ENCODE data around the gene ATF6B.
"Not testable (repeated sequence)": the region's sequence is repeated elsewhere in the genome, so short reads cannot be mapped to it uniquely, and the experiment has no call there.

The ATF6B gene

DNA sequence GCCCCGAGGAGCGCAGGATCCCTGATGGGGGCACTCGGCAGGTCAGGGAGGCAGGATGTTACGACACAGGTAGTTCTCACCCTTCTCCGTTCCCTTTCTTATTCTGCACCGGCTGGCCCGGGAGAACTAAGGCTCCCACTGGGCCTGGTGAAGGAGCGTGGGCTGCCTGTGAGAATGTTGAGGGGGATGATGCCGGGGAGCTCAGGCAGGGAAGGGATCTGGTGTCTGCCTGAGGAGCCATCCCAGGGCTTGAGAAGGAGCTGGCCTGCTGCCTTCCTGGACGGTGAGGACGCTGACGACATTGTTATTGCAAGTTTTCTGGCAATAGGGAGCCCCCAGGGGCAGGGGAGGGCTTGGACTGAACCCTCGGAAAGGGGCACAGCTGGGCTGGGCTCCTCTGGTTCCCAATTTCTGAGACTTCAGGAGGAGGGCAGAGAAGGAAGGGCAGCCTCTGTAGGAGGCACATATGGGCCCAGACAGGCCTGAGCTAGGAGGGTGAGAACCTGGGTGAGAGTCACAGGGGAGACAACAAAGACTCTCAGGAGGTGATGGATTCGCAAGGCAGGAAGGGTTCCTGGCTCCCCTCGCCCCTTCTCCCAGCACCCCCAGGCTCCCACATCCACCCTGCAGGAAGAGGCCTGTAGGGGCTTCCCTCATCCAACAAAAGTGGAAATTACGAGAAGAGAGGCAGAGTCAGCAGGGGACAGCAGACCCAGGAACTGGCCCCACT is 57.1 kb downstream of the ATF6B start:
- Histone ChIP-seq H3K4me1 (ENCODE audit: control insufficient read depth, insufficient read depth, low read length, poor library complexity, severe bottlenecking) (no peaks in the 10 kb centered on the region), H3K36me3 (ENCODE audit: control insufficient read depth, insufficient read depth, low read length) (no peaks in the 10 kb centered on the region), H3K4me3 (ENCODE audit: insufficient read depth, low read depth, low read length, poor library complexity, severe bottlenecking) (no peak overlapping the region), H3K9me3 (ENCODE audit: control insufficient read depth, low read length) (no peaks in the 10 kb centered on the region), H3K27me3 (replicated peaks; ENCODE audit: control insufficient read depth, insufficient read depth, low read length, poor library complexity, severe bottlenecking) (no peaks in the 10 kb centered on the region), H3K27ac (ENCODE audit: insufficient read depth, low read length, poor library complexity, severe bottlenecking) (no peak overlapping the region)
- no peak for DNase-seq

DNA sequence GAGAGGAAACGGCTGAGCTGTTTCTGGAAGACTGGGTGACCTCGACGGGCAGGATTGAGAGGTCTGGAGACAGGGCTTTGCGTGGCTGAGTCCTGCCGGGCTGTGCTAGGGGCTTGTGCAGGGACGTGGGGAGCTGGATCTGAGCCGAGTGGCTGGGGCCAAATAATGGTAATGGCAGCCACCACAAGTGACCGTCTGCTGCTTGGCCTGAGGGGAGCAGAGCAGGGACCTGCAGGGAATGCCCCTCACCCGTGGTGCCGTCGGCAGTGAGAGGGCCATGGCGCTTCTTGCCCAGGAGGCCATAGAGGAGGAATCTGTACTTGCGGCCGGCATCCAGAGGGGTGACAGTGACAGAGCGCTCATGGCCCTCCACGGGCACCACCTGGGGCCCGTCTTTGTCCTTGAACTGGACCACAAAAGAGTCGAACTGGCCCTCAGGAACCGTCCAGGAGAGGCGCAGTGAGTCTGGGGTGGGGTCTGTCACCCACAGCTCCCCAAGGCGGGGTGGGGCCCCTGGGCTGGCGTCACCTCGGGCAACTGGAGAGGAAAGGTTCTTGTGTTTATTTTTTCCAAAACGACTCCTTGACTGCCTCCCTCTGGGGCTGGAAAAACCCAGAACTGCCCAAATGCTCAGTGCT is 58.0 kb downstream of the ATF6B start:
- Histone ChIP-seq H3K4me1 (ENCODE audit: control insufficient read depth, insufficient read depth, low read length, poor library complexity, severe bottlenecking) (no peaks in the 10 kb centered on the region), H3K9me3 (ENCODE audit: control insufficient read depth, low read length) (no peaks in the 10 kb centered on the region), H3K27ac (ENCODE audit: insufficient read depth, low read length, poor library complexity, severe bottlenecking) (no peak overlapping the region), H3K27me3 (replicated peaks; ENCODE audit: control insufficient read depth, insufficient read depth, low read length, poor library complexity, severe bottlenecking) (no peaks in the 10 kb centered on the region), H3K36me3 (ENCODE audit: control insufficient read depth, insufficient read depth, low read length) (no peaks in the 10 kb centered on the region), H3K4me3 (ENCODE audit: insufficient read depth, low read depth, low read length, poor library complexity, severe bottlenecking) (no peak overlapping the region)
- no peak for DNase-seq

- no peaks in the 10 kb centered on the region for H3K9me3 ChIP-seq (ENCODE audit: control insufficient read depth, low read length)
- H3K27ac ChIP-seq (ENCODE audit: insufficient read depth, low read length, poor library complexity, severe bottlenecking), result no peak overlapping the region
- no peak overlapping the region for H3K4me3 ChIP-seq (ENCODE audit: insufficient read depth, low read depth, low read length, poor library complexity, severe bottlenecking)
- no peaks in the 10 kb centered on the region for H3K4me1 ChIP-seq (ENCODE audit: control insufficient read depth, insufficient read depth, low read length, poor library complexity, severe bottlenecking)
- H3K27me3 ChIP-seq (replicated peaks; ENCODE audit: control insufficient read depth, insufficient read depth, low read length, poor library complexity, severe bottlenecking), result no peaks in the 10 kb centered on the region
- no peaks in the 10 kb centered on the region for H3K36me3 ChIP-seq (ENCODE audit: control insufficient read depth, insufficient read depth, low read length)
- DNase-seq, result no peak
These were observed 58.6 kb downstream of the ATF6B start for GRCh38 chr6:32069460-32069859.

GRCh38 chr6:32068867-32069266 is 59.2 kb downstream of the ATF6B start:
- no peaks in the 10 kb centered on the region for H3K27me3 ChIP-seq (replicated peaks; ENCODE audit: control insufficient read depth, insufficient read depth, low read length, poor library complexity, severe bottlenecking)
- H3K9me3 ChIP-seq (ENCODE audit: control insufficient read depth, low read length), result no peaks in the 10 kb centered on the region
- H3K4me3 ChIP-seq (ENCODE audit: insufficient read depth, low read depth, low read length, poor library complexity, severe bottlenecking), result no peak overlapping the region
- no peaks in the 10 kb centered on the region for H3K4me1 ChIP-seq (ENCODE audit: control insufficient read depth, insufficient read depth, low read length, poor library complexity, severe bottlenecking)
- H3K27ac ChIP-seq (ENCODE audit: insufficient read depth, low read length, poor library complexity, severe bottlenecking), result no peak overlapping the region
- no peaks in the 10 kb centered on the region for H3K36me3 ChIP-seq (ENCODE audit: control insufficient read depth, insufficient read depth, low read length)
- no peak for DNase-seq

DNA sequence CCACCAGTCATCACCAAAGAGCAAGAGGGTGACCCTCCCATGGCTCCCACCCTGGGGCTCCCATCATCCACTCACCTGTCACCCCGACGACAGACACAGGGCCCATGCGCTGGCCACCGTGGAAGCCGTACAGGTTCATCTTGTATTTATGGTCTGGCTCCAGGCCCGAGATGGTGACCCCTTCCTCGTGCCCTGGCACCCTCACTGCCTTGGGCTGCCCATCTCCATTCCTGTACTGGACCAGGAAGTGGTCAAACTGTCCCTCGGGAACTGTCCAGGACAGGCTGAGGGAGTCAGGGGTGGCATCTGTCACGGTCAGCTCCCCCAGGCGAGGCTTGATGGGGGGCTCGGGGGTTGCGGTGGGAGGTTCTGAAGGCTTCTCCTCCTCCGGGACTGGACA is 59.7 kb downstream of the ATF6B start:
- H3K4me1 ChIP-seq (ENCODE audit: control insufficient read depth, insufficient read depth, low read length, poor library complexity, severe bottlenecking); DNase-seq; H3K4me3 ChIP-seq (ENCODE audit: insufficient read depth, low read depth, low read length, poor library complexity, severe bottlenecking); H3K27me3 ChIP-seq (replicated peaks; ENCODE audit: control insufficient read depth, insufficient read depth, low read length, poor library complexity, severe bottlenecking); H3K27ac ChIP-seq (ENCODE audit: insufficient read depth, low read length, poor library complexity, severe bottlenecking); H3K9me3 ChIP-seq (ENCODE audit: control insufficient read depth, low read length); H3K36me3 ChIP-seq (ENCODE audit: control insufficient read depth, insufficient read depth, low read length): not testable (repeated sequence)

GRCh38 chr6:32067521-32067920 is 60.5 kb downstream of the ATF6B start:
- not testable (repeated sequence) for H3K36me3 ChIP-seq (ENCODE audit: control insufficient read depth, insufficient read depth, low read length); H3K4me3 ChIP-seq (ENCODE audit: insufficient read depth, low read depth, low read length, poor library complexity, severe bottlenecking); H3K4me1 ChIP-seq (ENCODE audit: control insufficient read depth, insufficient read depth, low read length, poor library complexity, severe bottlenecking); H3K9me3 ChIP-seq (ENCODE audit: control insufficient read depth, low read length); H3K27me3 ChIP-seq (replicated peaks; ENCODE audit: control insufficient read depth, insufficient read depth, low read length, poor library complexity, severe bottlenecking); DNase-seq; H3K27ac ChIP-seq (ENCODE audit: insufficient read depth, low read length, poor library complexity, severe bottlenecking)
